Mesenchymal stem cell (in vitro differentiated cells and primary cell): ENCODE results near the gene EML1.

ENCODE experiments used
- DNase-seq: peaks from one replicate; pipeline ENCODE4 v3.0.0-alpha.2; 2013
- H2AFZ ChIP-seq: one replicate; pipeline ENCODE4 v1.6.1; 2013; ENCODE audit warnings: low read depth, mild to moderate bottlenecking, control low read depth, inconsistent platforms, low read length, moderate library complexity
- H2AK5ac ChIP-seq: 2 replicates; pipeline ENCODE4 v1.6.1; 2013; ENCODE audit warnings: low read length, moderate library complexity, mild to moderate bottlenecking, inconsistent platforms; ENCODE audit not compliant: severe bottlenecking
- H2BK120ac ChIP-seq: one replicate; pipeline ENCODE4 v1.6.1; 2013; ENCODE audit warnings: low read depth, mild to moderate bottlenecking, inconsistent platforms, low read length, moderate library complexity
- H2BK12ac ChIP-seq, 2 experiments: one replicate each; pipeline ENCODE4 v1.6.1; 2013; ENCODE audit warnings: inconsistent platforms in 2 of 2, low read length in 2 of 2, mild to moderate bottlenecking in 2 of 2, moderate library complexity in 2 of 2, control low read depth in 1 of 2
- H2BK15ac ChIP-seq: one replicate; pipeline ENCODE4 v1.6.1; 2013; ENCODE audit warnings: mild to moderate bottlenecking, low read depth, inconsistent platforms; ENCODE audit not compliant: poor library complexity, severe bottlenecking
- H2BK5ac ChIP-seq: 2 replicates; pipeline ENCODE4 v1.6.1; 2013; ENCODE audit warnings: low read depth, mild to moderate bottlenecking, low read length, control low read depth, inconsistent platforms; ENCODE audit not compliant: poor library complexity, severe bottlenecking
- H3K14ac ChIP-seq, 2 experiments: one replicate each; pipeline ENCODE4 v1.6.1; 2013; ENCODE audit warnings: inconsistent platforms in 2 of 2, low read length in 2 of 2, control low read depth in 1 of 2, mild to moderate bottlenecking in 1 of 2, moderate library complexity in 1 of 2
- H3K18ac ChIP-seq, 2 experiments: one replicate each; pipeline ENCODE4 v1.6.1; 2013; ENCODE audit warnings: inconsistent platforms in 2 of 2, low read length in 2 of 2, control low read depth in 1 of 2, low read depth in 1 of 2, mild to moderate bottlenecking in 1 of 2
- H3K23ac ChIP-seq, 2 experiments: one replicate each; pipeline ENCODE4 v1.6.1; 2013; ENCODE audit warnings: inconsistent platforms in 2 of 2, low read length in 2 of 2, mild to moderate bottlenecking in 2 of 2, moderate library complexity in 2 of 2, control low read depth in 1 of 2
- H3K27ac ChIP-seq: 2 replicates; pipeline ENCODE4 v1.5.1; 2013; ENCODE audit warnings: mild to moderate bottlenecking, moderate library complexity, low read length, control low read depth, inconsistent platforms; ENCODE audit not compliant: poor library complexity, severe bottlenecking
- H3K27me3 ChIP-seq, 2 experiments: 2 replicates each; pipeline versions ENCODE4 v1.6.1 to v1.7.0; 2013; ENCODE audit warnings: low read length in 2 of 2, mild to moderate bottlenecking in 2 of 2, moderate library complexity in 2 of 2, control low read depth in 1 of 2, inconsistent platforms in 1 of 2; ENCODE audit not compliant: control insufficient read depth in 1 of 2, insufficient read depth in 1 of 2
- H3K36me3 ChIP-seq, 2 experiments: 2 replicates each; pipeline versions ENCODE4 v1.6.1 to v1.7.0; 2013; ENCODE audit warnings: low read length in 2 of 2, control low read depth in 1 of 2, inconsistent platforms in 1 of 2, low read depth in 1 of 2, mild to moderate bottlenecking in 1 of 2; ENCODE audit not compliant: insufficient read depth in 2 of 2, control insufficient read depth in 1 of 2
- H3K4ac ChIP-seq, 2 experiments: one replicate each; pipeline ENCODE4 v1.6.1; 2013; ENCODE audit warnings: inconsistent platforms in 2 of 2, low read length in 2 of 2, mild to moderate bottlenecking in 2 of 2, moderate library complexity in 2 of 2, control low read depth in 1 of 2, low read depth in 1 of 2
- H3K4me1 ChIP-seq: 2 replicates; pipeline ENCODE4 v1.6.1; 2013; ENCODE audit warnings: low read depth, low read length, control low read depth; ENCODE audit not compliant: control insufficient read depth, insufficient read depth
- H3K4me2 ChIP-seq: 2 replicates; pipeline ENCODE4 v1.6.1; 2013; ENCODE audit warnings: low read length, mild to moderate bottlenecking, inconsistent platforms; ENCODE audit not compliant: poor library complexity, severe bottlenecking
- H3K4me3 ChIP-seq, 2 experiments: 2 replicates each; pipeline versions ENCODE4 v1.5.1 to v1.7.0; 2013; ENCODE audit warnings: low read length in 2 of 2, mild to moderate bottlenecking in 2 of 2, control low read depth in 1 of 2, low read depth in 1 of 2; ENCODE audit not compliant: insufficient read depth in 1 of 2
- H3K79me1 ChIP-seq: replicated peaks from 2 replicates; pipeline ENCODE4 v1.6.1; 2013; ENCODE audit warnings: mild to moderate bottlenecking, control low read depth, low read length, inconsistent platforms; ENCODE audit not compliant: poor library complexity, severe bottlenecking
- H3K9ac ChIP-seq: 2 replicates; pipeline ENCODE4 v1.7.0; 2013; ENCODE audit warnings: mild to moderate bottlenecking, low read length, moderate library complexity
- H3K9me3 ChIP-seq: 2 replicates; pipeline ENCODE4 v1.7.0; 2013; ENCODE audit warnings: mild to moderate bottlenecking, low read length; ENCODE audit not compliant: control insufficient read depth
- H4K8ac ChIP-seq: one replicate; pipeline ENCODE4 v1.6.1; 2013; ENCODE audit warnings: inconsistent platforms, mild to moderate bottlenecking, low read length, moderate library complexity
- H4K91ac ChIP-seq: one replicate; pipeline ENCODE4 v1.6.1; 2013; ENCODE audit warnings: mild to moderate bottlenecking, low read length, inconsistent platforms
- WGBS: methylation state at CpG from one replicate; pipeline ENCODE4 v1.1.7; 2013; ENCODE audit warnings: mixed read lengths; 5-methylcytosine and 5-hydroxymethylcytosine counted together

EML1 gene

GRCh38 chr14:99883866-99884650, 90.8 kb downstream of the EML1 start:
- Histone ChIP-seq H2AK5ac (no peak overlapping the region), H3K4me3 (no peak overlapping the region), H3K27me3 (no peaks in the 10 kb centered on the region), H3K4me1 (no peaks in the 10 kb centered on the region), H4K91ac (no peak overlapping the region), H4K8ac (no peak overlapping the region), H3K9ac (no peak overlapping the region), H3K4ac (no peak overlapping the region), H3K9me3 (no peaks in the 10 kb centered on the region), H3K36me3 (peaks cover 6 to 7% of the 10 kb centered on the region in 2 experiments), H2BK12ac (no peak overlapping the region), H3K14ac (no peak overlapping the region), H2BK15ac (no peak overlapping the region), H2BK120ac (no peak overlapping the region), H2BK5ac (no peak overlapping the region), H3K79me1 (no peaks in the 10 kb centered on the region), H2AFZ (no peak overlapping the region), H3K27ac (no peak overlapping the region), H3K23ac (no peak overlapping the region), H3K18ac (no peak overlapping the region), H3K4me2 (no peak overlapping the region)
- DNase-seq: no peak
- WGBS: 87% methylated on average over 9 of the region's 9 CpGs

- no peak overlapping the region for H3K4me3 ChIP-seq
- H3K4me2 ChIP-seq: no peak overlapping the region
- H2BK5ac ChIP-seq: no peak overlapping the region
- H3K36me3 ChIP-seq: peaks cover 6 to 7% of the 10 kb centered on the region in 2 experiments
- H4K91ac ChIP-seq: no peak overlapping the region
- no peaks in the 10 kb centered on the region for H3K4me1 ChIP-seq
- H3K27ac ChIP-seq: no peak overlapping the region
- peak; percentile 73 for DNase-seq
- H3K27me3 ChIP-seq: no peaks in the 10 kb centered on the region
- no peak overlapping the region for H3K23ac ChIP-seq
- no peak overlapping the region for H3K18ac ChIP-seq
- no peak overlapping the region for H3K9ac ChIP-seq
- no peak overlapping the region for H2BK15ac ChIP-seq
- H3K9me3 ChIP-seq: no peaks in the 10 kb centered on the region
- H3K79me1 ChIP-seq: no peaks in the 10 kb centered on the region
- no peak overlapping the region for H2BK12ac ChIP-seq
- H3K14ac ChIP-seq: no peak overlapping the region
- H2AK5ac ChIP-seq: no peak overlapping the region
- 67% methylated on average over 5 of the region's 7 CpGs for WGBS
- H2AFZ ChIP-seq: no peak overlapping the region
- H3K4ac ChIP-seq: no peak overlapping the region
- no peak overlapping the region for H4K8ac ChIP-seq
- H2BK120ac ChIP-seq: no peak overlapping the region
These were observed 91.8 kb downstream of the EML1 start for GRCh38 chr14:99884834-99885648.

DNA sequence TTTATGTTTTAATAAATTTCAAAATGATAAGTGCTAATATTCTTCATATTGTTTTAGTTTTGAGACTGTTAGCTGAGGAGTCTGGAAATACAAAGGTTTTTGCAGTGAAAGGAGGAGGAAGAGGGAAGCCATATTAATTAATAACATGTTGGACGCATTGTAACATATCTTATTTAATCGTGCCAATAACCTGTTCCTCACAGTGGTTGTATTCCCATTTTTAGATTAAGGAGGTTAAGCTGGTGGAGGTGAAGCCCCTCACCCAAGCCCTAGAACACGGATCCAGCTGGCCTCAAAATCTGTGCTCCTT, 92.4 kb downstream of the EML1 start:
- no peaks in the 10 kb centered on the region for H3K4me1 ChIP-seq
- H2BK12ac ChIP-seq: no peak overlapping the region
- no peak for DNase-seq
- H3K18ac ChIP-seq: no peak overlapping the region
- H3K79me1 ChIP-seq: no peaks in the 10 kb centered on the region
- H2AK5ac ChIP-seq: no peak overlapping the region
- peaks cover 6 to 7% of the 10 kb centered on the region in 2 experiments for H3K36me3 ChIP-seq
- H3K9me3 ChIP-seq: no peaks in the 10 kb centered on the region
- no peak overlapping the region for H3K9ac ChIP-seq
- H3K4ac ChIP-seq: no peak overlapping the region
- H2AFZ ChIP-seq: no peak overlapping the region
- no peak overlapping the region for H3K4me2 ChIP-seq
- no peak overlapping the region for H2BK15ac ChIP-seq
- no peak overlapping the region for H3K27ac ChIP-seq
- WGBS: 90% methylated on average over 3 of the region's 3 CpGs
- no peak overlapping the region for H2BK120ac ChIP-seq
- no peaks in the 10 kb centered on the region for H3K27me3 ChIP-seq
- H3K23ac ChIP-seq: no peak overlapping the region
- no peak overlapping the region for H4K8ac ChIP-seq
- H3K4me3 ChIP-seq: no peak overlapping the region
- H4K91ac ChIP-seq: no peak overlapping the region
- H3K14ac ChIP-seq: no peak overlapping the region
- no peak overlapping the region for H2BK5ac ChIP-seq

DNA sequence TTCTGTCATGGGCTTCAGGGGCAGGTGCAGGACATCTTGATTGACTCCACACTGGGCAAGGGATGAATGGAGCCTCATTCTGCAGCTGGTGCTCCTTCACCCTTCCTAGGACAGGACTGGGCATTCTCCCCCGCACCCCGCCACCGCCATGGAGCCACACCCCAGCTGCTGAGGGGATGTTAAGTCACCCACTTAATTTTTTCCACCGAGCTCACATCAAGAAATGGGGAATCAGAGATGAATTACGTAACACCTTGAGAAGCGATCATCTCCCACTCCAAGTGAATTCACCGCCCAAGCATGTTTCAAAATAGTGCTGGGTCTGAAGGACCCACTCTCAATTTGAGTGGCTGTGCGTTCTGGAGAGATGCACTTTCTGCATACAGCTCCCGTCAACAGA, 94.2 kb downstream of the EML1 start:
- Histone ChIP-seq H3K4me3 (no peak overlapping the region), H3K36me3 (peaks cover 6 to 7% of the 10 kb centered on the region in 2 experiments), H2AFZ (no peak overlapping the region), H3K4me2 (no peak overlapping the region), H3K9ac (no peak overlapping the region), H4K91ac (no peak overlapping the region), H3K14ac (no peak overlapping the region), H3K79me1 (no peaks in the 10 kb centered on the region), H2AK5ac (no peak overlapping the region), H2BK12ac (no peak overlapping the region), H2BK5ac (no peak overlapping the region), H3K18ac (no peak overlapping the region), H3K23ac (no peak overlapping the region), H2BK15ac (no peak overlapping the region), H3K4ac (no peak overlapping the region), H4K8ac (no peak overlapping the region), H3K27me3 (no peaks in the 10 kb centered on the region), H3K9me3 (no peaks in the 10 kb centered on the region), H3K27ac (no peak overlapping the region), H3K4me1 (no peaks in the 10 kb centered on the region), H2BK120ac (no peak overlapping the region)
- WGBS: 91% methylated on average over 9 of the region's 9 CpGs
- no peak for DNase-seq
